Embryonic facial prominence (tissue), 1 donor: ENCODE data around the gene TSTD2.
"Not testable (repeated sequence)": the region's sequence is repeated elsewhere in the genome, so short reads cannot be mapped to it uniquely, and the experiment has no call there.

Source experiments
- DNase-seq: peaks from one replicate; pipeline ENCODE4 v3.0.0-alpha.2; 2016; ENCODE audit errors: extremely low spot score

The TSTD2 gene

GRCh38 chr9:97586909-97587308 is 46.3 kb downstream of the TSTD2 start:
- not testable (repeated sequence) for DNase-seq

- not testable (repeated sequence) for DNase-seq
Measured at GRCh38 chr9:97584778-97585177, 48.4 kb downstream of the TSTD2 start.

- not testable (repeated sequence) for DNase-seq
Measured at GRCh38 chr9:97581590-97581989, 51.6 kb downstream of the TSTD2 start.

GRCh38 chr9:97579914-97580313 is 53.3 kb downstream of the TSTD2 start:
- no peak for DNase-seq

GRCh38 chr9:97578846-97579245 is 54.3 kb downstream of the TSTD2 start:
- no peak for DNase-seq

- no peak for DNase-seq
Measured at GRCh38 chr9:97577051-97577450, 56.1 kb downstream of the TSTD2 start.

GRCh38 chr9:97575673-97576200 is 57.4 kb downstream of the TSTD2 start:
- no peak for DNase-seq

GRCh38 chr9:97574921-97575672 is 58.1 kb downstream of the TSTD2 start:
- not testable (repeated sequence) for DNase-seq

- DNase-seq, result not testable (repeated sequence)
Measured at GRCh38 chr9:97574101-97574571, 59.0 kb downstream of the TSTD2 start.

- DNase-seq, result no peak
Measured at GRCh38 chr9:97573482-97574073, 59.6 kb downstream of the TSTD2 start.

GRCh38 chr9:97572892-97573365 is 60.2 kb downstream of the TSTD2 start:
- DNase-seq, result no peak

GRCh38 chr9:97572196-97572891 is 60.8 kb downstream of the TSTD2 start:
- DNase-seq, result no peak

- no peak for DNase-seq
Measured at GRCh38 chr9:97571664-97572063, 61.5 kb downstream of the TSTD2 start.

- no peak for DNase-seq
Measured at GRCh38 chr9:97570899-97571298, 62.3 kb downstream of the TSTD2 start.

- DNase-seq, result no peak
Measured at GRCh38 chr9:97568461-97569275, 64.5 kb downstream of the TSTD2 start.

- DNase-seq, result no peak
Measured at GRCh38 chr9:97567894-97568202, 65.3 kb downstream of the TSTD2 start.

- DNase-seq, result no peak
Measured at GRCh38 chr9:97567182-97567893, 65.8 kb downstream of the TSTD2 start.

- DNase-seq, result no peak
Measured at GRCh38 chr9:97565262-97565661, 67.9 kb downstream of the TSTD2 start.

- no peak for DNase-seq
Measured at GRCh38 chr9:97564291-97565175, 68.6 kb downstream of the TSTD2 start.
